ENCODE data around the gene SLC25A22.

The SLC25A22 gene

DNA sequence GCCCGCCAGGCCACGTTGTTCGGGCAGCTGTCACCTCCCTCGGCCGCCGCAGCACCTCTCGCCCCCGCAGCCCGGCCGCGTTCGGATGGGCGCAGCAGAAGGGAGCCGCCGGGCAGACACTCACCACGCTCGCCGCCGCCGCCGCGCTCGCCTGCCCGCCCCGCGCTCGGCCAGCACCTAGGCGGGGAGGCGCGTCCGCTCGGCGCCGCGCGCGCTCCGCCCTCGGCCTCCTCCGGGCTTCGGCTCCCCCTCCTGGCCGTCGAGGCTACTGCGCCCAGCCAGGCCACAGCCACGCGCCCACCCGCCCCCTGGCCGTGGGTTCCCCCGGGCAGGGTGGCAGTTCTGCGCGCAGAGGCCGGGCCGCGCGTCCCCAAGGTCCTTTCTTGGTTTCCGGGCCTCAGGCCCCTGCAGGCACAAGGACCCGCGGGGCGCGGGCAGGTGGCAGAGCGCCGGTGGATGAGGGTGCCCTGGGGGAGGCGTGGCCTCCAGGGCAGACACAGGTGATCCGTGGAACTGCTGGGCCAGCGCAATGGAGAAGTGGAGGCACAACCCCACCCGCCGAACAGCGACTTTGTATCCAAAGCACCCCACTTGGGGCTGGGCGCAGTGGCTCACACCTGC lies at the start of gene SLC25A22:
Gene SLC25A22 (minus strand): TSS at position 189 of the 621 bp plus-strand sequence. CDS start 3,275 bp downstream, outside the sequence.
- DNase-seq: no peak

DNA sequence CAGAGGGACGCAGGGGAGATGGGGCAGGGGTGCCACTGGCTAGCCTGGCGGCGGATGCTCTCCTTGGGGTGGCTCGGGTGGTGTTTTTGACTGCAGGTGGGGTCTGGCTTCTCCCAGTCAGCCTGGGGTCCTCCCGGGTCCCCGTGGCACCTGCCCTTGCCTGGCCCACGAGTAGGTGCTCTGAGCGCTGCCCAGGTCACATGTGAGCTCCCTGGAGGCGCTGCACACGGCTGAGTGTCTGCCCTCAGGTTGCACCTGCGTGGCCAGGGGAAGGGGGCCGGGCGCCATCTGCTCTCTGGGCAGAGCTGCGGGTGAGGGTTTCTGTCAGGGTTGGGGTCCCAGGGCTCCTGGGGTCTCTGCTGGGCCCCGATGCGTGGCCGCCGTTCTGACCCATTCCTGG lies 49.8 kb upstream of the SLC25A22 start:
- no peak for DNase-seq

DNA sequence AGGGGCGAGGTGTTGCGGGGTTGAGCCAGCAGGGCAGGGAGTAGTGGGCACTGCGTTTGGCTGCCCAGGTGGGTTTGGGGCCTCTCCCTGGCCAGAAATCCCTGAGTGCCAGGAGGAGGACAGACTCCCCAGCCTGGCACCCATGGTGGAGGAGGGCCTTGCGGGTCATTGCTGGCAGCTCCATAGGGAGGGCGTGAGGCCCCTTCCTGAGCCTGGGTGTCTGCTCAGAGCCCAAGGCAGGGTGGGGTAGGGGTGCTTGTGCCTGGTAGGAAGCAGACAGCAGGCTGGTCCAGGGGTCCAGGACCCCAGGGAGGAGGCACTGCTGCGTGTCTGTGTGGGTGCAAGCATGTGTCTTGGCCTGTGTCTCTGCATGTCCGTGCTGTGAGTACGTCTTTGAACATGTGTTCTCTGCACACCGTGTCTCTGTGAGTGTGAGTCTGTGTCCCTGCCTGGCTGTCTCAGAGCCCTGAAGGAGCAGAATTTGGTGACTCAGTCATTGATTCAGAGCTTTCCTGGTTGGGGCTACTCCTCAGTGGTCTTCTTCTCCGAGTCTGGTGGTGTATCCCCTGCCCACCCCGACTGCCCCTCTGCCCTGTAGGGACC lies 48.5 kb upstream of the SLC25A22 start:
- DNase-seq: no peak

GRCh38 chr11:845872-846495 lies 47.9 kb upstream of the SLC25A22 start:
- no peak for DNase-seq

GRCh38 chr11:844693-845644 lies 46.9 kb upstream of the SLC25A22 start:
- peak; percentile 48 for DNase-seq

DNA sequence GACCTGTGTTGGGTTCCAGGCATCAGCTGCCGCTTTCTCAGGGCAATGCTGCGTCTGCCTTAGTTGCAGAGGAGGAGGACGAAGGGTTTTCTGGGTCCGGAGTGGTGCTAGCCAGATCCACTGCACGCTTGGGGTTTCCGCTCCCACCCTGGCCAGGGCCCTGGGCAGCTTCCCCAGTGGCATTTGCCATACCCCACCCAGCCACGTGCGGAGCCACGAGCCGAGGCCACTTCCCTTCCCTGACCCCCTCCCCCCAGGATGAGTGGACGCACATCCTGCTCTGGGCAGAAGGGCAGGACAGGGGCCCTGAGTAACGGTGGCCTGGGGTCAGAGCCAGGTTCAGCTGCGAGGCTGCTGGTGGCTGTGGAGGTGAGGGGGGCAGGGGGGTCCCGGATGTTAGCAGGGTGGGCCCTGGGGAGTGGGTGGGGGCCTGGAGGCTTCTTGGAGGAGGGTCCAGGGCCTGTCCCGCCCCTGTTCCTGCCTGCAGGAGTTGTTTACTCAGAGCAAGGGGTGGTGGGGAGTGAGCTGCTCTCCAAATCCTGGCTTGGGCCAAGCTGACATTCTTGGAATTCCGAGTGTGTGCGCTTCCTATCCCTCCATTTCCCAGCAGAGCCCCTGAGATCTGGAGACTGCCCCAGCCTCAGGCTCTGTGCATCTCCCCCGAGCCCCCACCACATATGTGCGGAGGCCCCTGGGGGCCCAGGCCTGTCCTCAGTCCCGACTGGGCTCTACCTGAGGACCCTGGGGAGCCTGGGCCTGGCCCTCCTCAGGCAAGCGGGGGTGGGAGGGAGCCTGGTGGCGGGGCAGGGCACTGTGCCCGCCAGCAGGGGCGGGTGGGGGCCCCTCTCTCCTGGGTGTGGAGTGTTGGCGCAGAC lies 46.0 kb upstream of the SLC25A22 start:
- no peak for DNase-seq

DNA sequence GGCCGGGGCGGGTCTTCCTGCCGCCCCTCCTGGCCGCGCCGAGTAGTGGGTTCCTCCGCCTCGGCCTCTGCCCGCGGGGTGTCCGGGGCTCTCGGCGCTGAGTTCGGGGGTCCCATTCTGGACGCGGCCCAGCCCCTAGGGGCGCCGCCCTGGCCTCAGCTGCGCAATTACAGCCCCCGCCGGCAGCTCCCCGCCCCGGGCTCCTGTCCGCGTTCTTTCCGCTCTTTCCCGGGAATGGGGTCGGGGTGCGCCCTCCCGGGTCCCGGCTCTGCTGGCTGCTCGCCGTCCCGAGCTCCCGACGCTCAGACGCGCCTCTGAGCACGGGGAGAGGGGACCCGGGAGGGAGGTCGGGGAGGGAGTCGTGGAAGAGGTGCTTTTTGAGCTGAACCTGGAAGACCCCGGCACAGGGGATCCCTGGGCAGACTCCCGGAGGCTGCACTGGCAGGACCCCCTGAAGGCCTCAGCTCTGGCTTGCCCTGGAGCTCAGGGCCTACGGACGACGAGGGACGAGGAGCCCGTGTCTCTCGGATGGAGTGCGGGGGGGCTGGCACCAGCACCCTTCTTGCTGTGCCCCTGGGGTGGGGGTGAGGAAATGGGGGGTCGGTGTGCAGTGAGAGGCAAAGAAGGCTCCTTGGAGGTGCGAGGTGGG lies 45.1 kb upstream of the SLC25A22 start:
- DNase-seq: no peak

DNA sequence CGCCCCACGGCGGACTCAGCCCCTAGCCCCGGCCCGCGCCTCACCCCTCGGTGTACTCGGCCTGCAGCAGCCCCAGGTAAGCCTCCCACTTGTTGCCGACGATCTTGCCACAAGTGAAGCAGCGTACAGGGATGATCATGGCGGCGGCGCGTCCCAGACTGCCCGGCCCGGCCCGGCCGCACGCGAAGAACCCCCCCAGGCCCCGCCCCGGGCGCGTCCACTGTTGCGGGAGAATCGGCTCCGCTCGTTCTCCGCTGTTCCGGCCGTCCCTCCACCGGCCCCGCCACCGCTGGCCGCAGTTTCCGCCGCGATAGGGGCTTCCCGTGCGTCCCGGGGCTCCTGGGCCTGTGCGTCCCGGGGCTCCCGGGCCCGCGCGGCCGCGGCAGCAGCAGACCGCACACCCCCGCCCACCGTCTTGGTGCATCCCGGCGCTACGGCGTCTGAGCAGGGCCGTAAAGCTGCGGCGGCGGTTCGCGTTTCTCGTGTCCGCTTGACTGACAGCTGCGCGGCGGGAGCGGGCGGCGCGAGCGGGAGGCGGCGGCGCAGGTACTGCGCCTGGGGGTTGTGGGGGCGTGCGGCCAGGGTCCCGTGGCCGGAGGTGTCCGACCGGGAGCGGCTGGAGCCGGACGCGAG lies 44.4 kb upstream of the SLC25A22 start, which contains the start of the genes POLR2L and TSPAN4:
Gene POLR2L (minus strand): TSS at position 160 of the 633 bp plus-strand sequence. CDS start 21 bp downstream, at position 139.
Gene TSPAN4 (plus strand): TSS at position 483 of the 633 bp plus-strand sequence. CDS start 7,453 bp downstream, outside the sequence.
- DNase-seq: peak; percentile 9

- DNase-seq: no peak
Measured at GRCh38 chr11:841981-842369, 43.9 kb upstream of the SLC25A22 start.

- DNase-seq: no peak
Measured at GRCh38 chr11:839875-840617, 42.0 kb upstream of the SLC25A22 start.

GRCh38 chr11:839280-839623 lies 41.2 kb upstream of the SLC25A22 start:
- DNase-seq: no peak

GRCh38 chr11:838441-839279 lies 40.6 kb upstream of the SLC25A22 start:
- DNase-seq: peak; percentile 74

- no peak for DNase-seq
Measured at GRCh38 chr11:837990-838307, 39.9 kb upstream of the SLC25A22 start.

DNA sequence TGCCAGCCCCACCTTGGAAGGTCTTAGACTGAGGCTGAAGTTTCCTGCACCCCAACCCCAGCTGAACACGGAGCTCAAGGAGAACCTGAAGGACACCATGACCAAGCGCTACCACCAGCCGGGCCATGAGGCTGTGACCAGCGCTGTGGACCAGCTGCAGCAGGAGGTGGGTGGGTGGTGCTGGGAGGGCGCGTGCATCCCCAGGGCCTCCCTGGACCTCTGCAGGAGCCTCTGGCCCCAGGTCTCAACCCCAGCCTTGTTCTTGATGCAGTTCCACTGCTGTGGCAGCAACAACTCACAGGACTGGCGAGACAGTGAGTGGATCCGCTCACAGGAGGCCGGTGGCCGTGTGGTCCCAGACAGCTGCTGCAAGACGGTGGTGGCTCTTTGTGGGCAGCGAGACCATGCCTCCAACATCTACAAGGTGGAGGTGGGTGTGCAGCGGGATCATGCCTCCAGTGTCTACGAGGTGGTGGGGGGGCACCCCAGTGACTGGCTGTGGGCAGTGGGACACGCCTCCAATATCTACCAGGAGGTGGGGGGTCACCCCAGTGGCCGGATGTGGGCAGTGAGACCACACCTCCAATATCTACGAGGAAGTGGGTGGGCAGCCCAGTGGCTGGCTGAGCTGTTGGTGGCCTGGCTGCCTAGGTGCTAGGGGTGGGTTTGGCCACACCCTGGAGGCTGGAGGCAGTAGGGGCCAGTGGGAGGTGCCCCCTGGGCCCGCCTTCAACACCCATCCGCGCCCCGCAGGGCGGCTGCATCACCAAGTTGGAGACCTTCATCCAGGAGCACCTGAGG lies 39.3 kb upstream of the SLC25A22 start:
- DNase-seq: no peak

GRCh38 chr11:836700-837099 lies 38.6 kb upstream of the SLC25A22 start:
- DNase-seq: no peak

DNA sequence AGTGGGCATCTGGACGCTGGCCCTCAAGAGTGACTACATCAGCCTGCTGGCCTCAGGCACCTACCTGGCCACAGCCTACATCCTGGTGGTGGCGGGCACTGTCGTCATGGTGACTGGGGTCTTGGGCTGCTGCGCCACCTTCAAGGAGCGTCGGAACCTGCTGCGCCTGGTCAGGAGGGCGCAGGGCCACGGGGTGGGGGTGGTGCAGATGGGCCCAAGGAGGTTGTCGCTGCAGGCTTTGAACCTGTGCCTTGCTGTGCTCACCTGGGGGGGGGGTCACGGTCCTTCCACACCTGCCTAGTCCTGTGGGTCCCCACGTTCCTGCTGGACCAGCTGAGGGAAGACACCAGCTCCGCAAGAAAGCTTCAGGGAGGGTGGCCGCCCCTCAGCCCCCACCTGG lies 38.2 kb upstream of the SLC25A22 start:
- DNase-seq: no peak

DNA sequence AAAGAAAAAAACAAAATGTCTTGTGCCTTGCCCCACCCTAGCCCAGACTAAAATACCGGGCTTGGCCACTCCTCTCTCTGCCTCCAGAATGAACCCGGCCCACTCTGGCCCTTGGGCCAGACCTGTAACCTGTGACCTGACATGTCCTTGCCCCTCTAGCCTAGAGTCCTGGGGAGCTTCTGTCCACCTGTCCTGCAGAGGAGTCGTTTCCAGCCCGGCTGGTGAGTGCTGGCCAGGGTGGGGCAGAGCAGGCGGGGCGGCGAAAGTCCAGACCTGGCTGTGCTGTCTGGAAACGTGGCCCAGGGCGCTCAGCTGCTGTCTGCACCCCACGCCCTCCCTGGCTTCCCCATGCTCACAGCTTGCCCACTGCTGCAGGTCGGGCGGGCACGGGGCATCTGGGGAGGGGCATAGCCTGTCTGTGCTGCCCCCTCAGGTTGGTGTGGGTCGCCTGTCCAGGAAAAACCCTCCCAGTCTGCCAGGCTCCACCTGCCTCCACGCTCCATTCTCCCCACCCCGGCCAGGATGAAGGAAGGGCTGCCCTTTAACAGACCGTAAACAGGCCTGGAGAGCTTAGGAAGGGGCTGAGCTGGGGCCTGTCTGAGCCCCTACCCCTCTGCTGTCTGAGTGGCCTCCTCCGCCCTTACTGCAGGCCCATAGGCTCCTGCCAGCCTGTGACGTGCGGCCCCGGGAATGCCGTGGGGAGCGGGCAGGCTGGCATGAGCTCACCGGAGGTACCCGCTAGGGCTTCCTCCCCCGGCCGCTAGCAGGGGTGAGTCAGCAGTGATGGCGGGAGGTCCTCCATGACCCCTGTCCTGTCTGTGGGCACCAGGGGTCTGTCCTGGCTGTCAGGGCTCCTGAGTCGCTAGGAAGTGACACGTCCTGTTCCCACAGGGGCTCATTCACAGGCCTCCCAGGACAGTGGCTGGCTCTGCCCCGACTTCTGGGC lies 36.6 kb upstream of the SLC25A22 start:
- no peak for DNase-seq

Data from DMS 273 treated with DMSO at 0.1 percent for 48 hours (cell line).